Naive thymus-derived CD4-positive, alpha-beta T cell (primary cell): ENCODE measurements around the gene TEX53. TPM values are rescaled to one million over a fixed set of nuclear protein-coding genes. Genes with fewer than 3 reads are reported as not detected.

ENCODE experiments used
- ATAC-seq: fragments of 150-1000 bp; cut with Tn5 transposase; 2 replicates; pipeline ENCODE4 v1.10.0; 2021; ENCODE audit warnings: mild to moderate bottlenecking, moderate library complexity
- CTCF ChIA-PET: fragments of 350-600 bp; sonication (Branson Sonifier 250); formaldehyde crosslinking; loops from one replicate; lab custom pipeline; 2021; ENCODE audit warnings: antibody characterized with exemption; lab: Charles Lee
- POLR2A ChIA-PET: fragments of 350-600 bp; sonication (Branson Sonifier 250); formaldehyde crosslinking; loops from one replicate; lab custom pipeline; 2021; ENCODE audit warnings: antibody characterized with exemption, inconsistent platforms; lab: Charles Lee
- DNase-seq, 9 donors: peaks; one replicate each; pipeline versions ENCODE4 v3.0.0 to v3.0.0-alpha.2; 2020 to 2022; ENCODE audit warnings: mixed read lengths in 1 of 9
- H3K27ac ChIP-seq: one replicate; pipeline ENCODE4 v1.7.0; 2013; ENCODE audit warnings: mild to moderate bottlenecking, low read depth, low read length, moderate library complexity
- H3K27me3 ChIP-seq, 2 donors: one replicate each; pipeline ENCODE4 v1.7.0; 2013; ENCODE audit warnings: low read length in 2 of 2, mild to moderate bottlenecking in 2 of 2, moderate library complexity in 2 of 2; ENCODE audit not compliant: control insufficient read depth in 2 of 2, insufficient read depth in 2 of 2
- H3K36me3 ChIP-seq, 3 experiments: 1 replicate in 2 of 3; 2 replicates in 1 of 3; pipeline ENCODE4 v1.7.0; 2013; ENCODE audit warnings: low read length in 3 of 3, mild to moderate bottlenecking in 3 of 3, moderate library complexity in 1 of 3; ENCODE audit not compliant: insufficient read depth in 3 of 3, control insufficient read depth in 2 of 3
- H3K4me1 ChIP-seq, 2 donors: one replicate each; pipeline ENCODE4 v1.7.0; 2013; ENCODE audit warnings: low read length in 2 of 2, mild to moderate bottlenecking in 2 of 2, moderate library complexity in 1 of 2; ENCODE audit not compliant: control insufficient read depth in 2 of 2, insufficient read depth in 2 of 2
- H3K4me3 ChIP-seq: 2 replicates; pipeline ENCODE4 v1.7.0; 2013; ENCODE audit warnings: mild to moderate bottlenecking, low read length
- H3K9me3 ChIP-seq, 3 experiments: 1 replicate in 2 of 3; 2 replicates in 1 of 3; pipeline ENCODE4 v1.7.0; 2013; ENCODE audit warnings: low read length in 3 of 3; ENCODE audit not compliant: control insufficient read depth in 2 of 3
- H3K27ac Mint-ChIP-seq, 9 donors: one replicate each; pipeline ENCODE4 v1.8.0; 2020 to 2022; ENCODE audit warnings: mixed read lengths in 9 of 9, mild to moderate bottlenecking in 8 of 9, moderate library complexity in 5 of 9, inconsistent platforms in 2 of 9
- H3K27me3 Mint-ChIP-seq, 5 donors: one replicate each; pipeline ENCODE4 v1.8.0; 2021 to 2022; ENCODE audit warnings: mixed read lengths in 5 of 5, mild to moderate bottlenecking in 1 of 5
- H3K36me3 Mint-ChIP-seq, 5 donors: one replicate each; pipeline ENCODE4 v1.8.0; 2020 to 2022; ENCODE audit warnings: mixed read lengths in 5 of 5, mild to moderate bottlenecking in 3 of 5, inconsistent platforms in 1 of 5
- H3K4me1 Mint-ChIP-seq, 7 donors: one replicate each; pipeline ENCODE4 v1.8.0; 2020 to 2022; ENCODE audit warnings: mixed read lengths in 7 of 7, mild to moderate bottlenecking in 3 of 7, inconsistent platforms in 1 of 7
- H3K4me3 Mint-ChIP-seq, 10 donors: one replicate each; pipeline ENCODE4 v1.8.0; 2020 to 2022; ENCODE audit warnings: mild to moderate bottlenecking in 10 of 10, mixed read lengths in 10 of 10, moderate library complexity in 6 of 10, inconsistent platforms in 2 of 10
- H3K9me3 Mint-ChIP-seq, 11 donors: one replicate each; pipeline ENCODE4 v1.8.0; 2020 to 2022; ENCODE audit warnings: mixed read lengths in 11 of 11, mild to moderate bottlenecking in 4 of 11, inconsistent platforms in 1 of 11, moderate library complexity in 1 of 11
- intact Hi-C, 2 donors: fragments of 100-400 bp; cut with micrococcal nuclease; formaldehyde crosslinking; loops; one replicate each; pipeline ENCODE4 v1.15.1; 2023
- polyA plus RNA-seq, 2 donors: library from polyadenylated mRNA; unstranded; fragments of 300-500 nt; fragmentation: Illumina TruSeq; gene quantifications; one replicate each; pipeline ENCODE4 v1.2.3, GENCODE V29; 2021
- total RNA-seq, 6 experiments: library from RNA in 5 of 6; stranded (reverse) in 5 of 6; gene quantifications; 1 replicate in 5 of 6; 2 replicates in 1 of 6; pipeline ENCODE4 v1.2.3 and lab custom pipeline; 2021 to 2026

Gene TEX53
- total and polyA plus RNA-seq, 7 experiments from 2014 or later = not detected

DNA sequence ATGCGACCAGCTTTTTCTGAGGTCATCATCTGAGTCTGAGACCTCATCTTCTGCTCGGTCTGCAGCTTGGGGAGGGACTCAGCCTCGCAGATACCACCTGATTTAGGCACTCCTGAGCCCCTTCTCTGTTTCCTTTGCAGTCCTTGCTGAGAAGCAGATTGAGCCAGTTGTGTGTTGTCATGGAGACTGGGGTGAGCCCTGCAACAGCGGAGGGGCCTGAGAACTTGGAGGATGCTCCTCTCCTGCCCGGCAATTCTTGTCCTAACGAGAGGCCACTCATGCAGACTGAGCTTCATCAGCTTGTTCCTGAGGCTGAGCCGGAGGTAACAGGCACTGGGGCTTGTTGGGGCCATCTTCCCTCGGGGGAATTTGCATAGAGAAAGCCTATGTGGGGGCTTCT lies 19.2 kb downstream of the TEX53 start:
- Histone ChIP-seq H3K27ac (no peak overlapping the region), H3K4me3 (no peak overlapping the region), H3K36me3 (peaks cover 0 to 72% (median 12%) of the 10 kb centered on the region in 3 experiments), H3K4me1 (no peaks in the 10 kb centered on the region), H3K27me3 (no peaks in the 10 kb centered on the region), H3K9me3 (no peaks in the 10 kb centered on the region)
- Mint-ChIP-seq H3K4me1 (peaks cover 0 to 8% (median 0%) of the 10 kb centered on the region in 7 donors), H3K4me3 (no peak overlapping the region), H3K9me3 (peaks cover 0 to 2% (median 0%) of the 10 kb centered on the region in 11 donors), H3K36me3 (peaks cover 3 to 60% (median 24%) of the 10 kb centered on the region in 5 donors), H3K27me3 (no peaks in the 10 kb centered on the region), H3K27ac (peak overlapping the region in 5 of 9 donors; percentile 7 to 65 (median 41))
- ChIA-PET POLR2A (interaction anchor here (1.2 to 1.6 kb wide), 2 partner anchors 46 to 51 kb away, joined by 3 read pairs; partner anchors contain the start of gene ATP6V1G1), CTCF (no interaction called here)
- DNase-seq = no peak
- ATAC-seq = no peak
- intact Hi-C loops = no loop called here

DNA sequence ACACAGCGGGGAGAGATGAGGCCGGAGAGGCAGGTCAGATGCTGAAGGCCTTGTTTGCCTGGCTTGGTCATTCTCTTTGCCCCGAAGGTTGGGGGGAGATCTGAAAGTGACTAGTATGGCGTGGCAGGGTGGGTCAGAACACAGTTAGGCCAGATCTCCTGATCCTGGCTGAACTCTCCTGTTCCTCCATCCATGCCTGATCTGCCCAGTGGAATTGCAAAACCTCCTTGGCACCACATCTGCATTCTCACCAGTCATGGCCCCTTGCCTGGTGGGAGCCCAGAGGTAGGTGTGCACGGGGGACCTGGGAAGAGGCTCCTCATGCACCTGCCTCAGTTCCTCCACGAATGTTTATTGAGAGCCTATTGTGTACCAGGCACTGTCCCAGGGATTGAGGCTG lies 23.2 kb downstream of the TEX53 start:
- CTCF ChIA-PET = no interaction called here
- Histone ChIP-seq H3K4me3 (no peak overlapping the region), H3K9me3 (no peaks in the 10 kb centered on the region), H3K4me1 (no peaks in the 10 kb centered on the region), H3K27me3 (no peaks in the 10 kb centered on the region), H3K36me3 (peaks cover 0 to 89% (median 18%) of the 10 kb centered on the region in 3 experiments), H3K27ac (no peak overlapping the region)
- H3K4me1 Mint-ChIP-seq = peaks cover 0 to 5% (median 0%) of the 10 kb centered on the region in 7 donors
- POLR2A ChIA-PET = no interaction called here
- no peaks in the 10 kb centered on the region for H3K9me3 Mint-ChIP-seq
- H3K36me3 Mint-ChIP-seq = peaks cover 11 to 68% (median 20%) of the 10 kb centered on the region in 5 donors
- H3K27ac Mint-ChIP-seq = peak overlapping the region in 2 of 9 donors; percentile 28 to 77
- H3K27me3 Mint-ChIP-seq = no peaks in the 10 kb centered on the region
- DNase-seq = no peak
- intact Hi-C loops = no loop called here
- ATAC-seq = no peak
- H3K4me3 Mint-ChIP-seq = no peak overlapping the region

DNA sequence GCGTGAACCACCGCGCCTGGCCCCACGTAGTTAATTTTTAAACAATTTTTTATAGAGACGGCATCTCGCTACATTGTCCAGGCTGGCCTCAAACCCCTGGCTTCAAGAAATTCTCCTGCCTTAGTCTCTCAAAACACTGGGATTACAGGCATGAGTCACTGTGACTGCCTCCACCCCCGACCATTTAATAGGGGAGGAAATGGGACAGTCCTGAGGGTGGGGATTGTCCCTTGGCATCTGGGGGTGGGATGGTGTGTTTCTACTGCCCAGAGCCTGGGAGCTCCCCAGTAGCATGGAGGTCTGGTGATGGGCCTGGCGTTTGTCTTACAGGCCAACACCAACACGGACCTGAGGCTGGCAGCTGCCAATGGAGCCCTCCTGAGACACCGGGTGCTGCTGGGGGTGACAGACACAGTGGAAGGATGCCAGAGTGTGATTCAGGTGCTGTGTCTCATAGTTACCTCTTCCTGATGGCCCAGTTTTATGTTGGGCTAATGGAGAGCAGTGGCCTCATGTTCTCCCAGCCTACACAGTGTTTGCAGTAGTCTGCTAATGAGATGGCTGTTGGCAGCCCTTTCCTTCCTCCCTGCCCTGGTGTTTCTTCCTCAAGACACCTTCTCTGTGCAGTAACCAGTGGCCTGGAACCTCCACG lies 24.0 kb downstream of the TEX53 start:
- peaks cover 10 to 68% (median 21%) of the 10 kb centered on the region in 5 donors for H3K36me3 Mint-ChIP-seq
- Histone ChIP-seq H3K27me3 (no peaks in the 10 kb centered on the region), H3K9me3 (no peaks in the 10 kb centered on the region), H3K36me3 (peaks cover 0 to 89% (median 20%) of the 10 kb centered on the region in 3 experiments), H3K4me3 (no peak overlapping the region), H3K4me1 (no peaks in the 10 kb centered on the region), H3K27ac (no peak overlapping the region)
- no peak for ATAC-seq
- DNase-seq = no peak
- intact Hi-C loops = no loop called here
- H3K4me3 Mint-ChIP-seq = no peak overlapping the region
- no peaks in the 10 kb centered on the region for H3K9me3 Mint-ChIP-seq
- ChIA-PET POLR2A (no interaction called here), CTCF (no interaction called here)
- no peaks in the 10 kb centered on the region for H3K27me3 Mint-ChIP-seq
- peak overlapping the region in 1 of 9 donors; percentile 41 for H3K27ac Mint-ChIP-seq
- peaks cover 0 to 5% (median 0%) of the 10 kb centered on the region in 7 donors for H3K4me1 Mint-ChIP-seq

DNA sequence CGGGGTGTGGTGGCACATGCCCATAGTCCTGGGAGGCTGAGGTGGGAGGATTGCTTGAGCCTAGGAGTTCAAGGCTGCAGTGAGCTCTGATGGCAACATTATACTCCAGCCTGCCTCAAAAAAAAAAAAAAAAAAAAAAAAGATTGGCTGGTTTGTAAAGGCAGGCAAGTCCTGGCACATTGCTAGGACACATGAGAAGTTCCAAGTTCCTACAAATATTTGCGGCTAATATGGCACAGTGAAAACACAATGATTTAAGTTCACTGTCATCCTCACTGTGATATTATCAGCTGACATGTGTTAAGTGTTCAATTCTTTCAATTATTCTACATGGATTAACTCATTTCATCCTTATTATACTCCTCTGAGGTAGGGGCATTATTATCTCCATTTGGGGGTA lies 26.4 kb downstream of the TEX53 start:
- H3K27ac Mint-ChIP-seq = peak overlapping the region in 2 of 9 donors; percentile 5 to 37
- intact Hi-C loops = no loop called here
- no peaks in the 10 kb centered on the region for H3K9me3 ChIP-seq

DNA sequence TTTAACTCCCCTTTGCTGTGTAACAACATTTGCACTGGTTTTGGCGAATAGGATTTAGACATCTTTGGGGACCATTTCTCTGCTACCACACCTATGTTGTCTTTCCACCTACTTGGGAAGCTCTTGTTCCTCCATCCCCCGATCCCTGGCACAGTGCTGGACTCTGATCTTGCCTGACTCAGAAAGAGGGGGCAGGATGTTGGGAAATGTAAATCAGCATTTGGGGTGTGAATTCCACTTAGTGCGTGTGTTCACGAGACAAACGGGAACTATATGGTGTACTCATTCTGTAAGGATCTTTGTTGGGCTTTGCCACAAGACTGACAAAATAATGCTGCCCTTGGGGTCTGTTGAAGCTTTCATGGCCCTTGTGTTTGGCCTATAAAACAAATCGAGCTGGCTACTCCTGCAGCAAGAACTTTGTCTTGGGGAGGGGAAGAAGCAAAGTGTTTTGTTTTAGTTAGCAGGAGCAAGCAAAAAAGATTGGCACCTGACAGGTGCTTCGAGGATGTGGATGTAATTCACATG lies 28.0 kb downstream of the TEX53 start:
- Histone ChIP-seq H3K4me3 (no peak overlapping the region), H3K9me3 (no peaks in the 10 kb centered on the region), H3K27me3 (no peaks in the 10 kb centered on the region), H3K27ac (no peak overlapping the region), H3K4me1 (no peaks in the 10 kb centered on the region), H3K36me3 (peaks cover 0 to 86% (median 24%) of the 10 kb centered on the region in 3 experiments)
- DNase-seq (no peak), ATAC-seq (no peak)
- intact Hi-C loops = loop anchor here in 1 of 2 donors (5.0 kb wide), 1 partner anchor 37 kb away; no protein-coding TSS in a partner anchor
- H3K4me1 Mint-ChIP-seq = peaks cover 0 to 5% (median 0%) of the 10 kb centered on the region in 7 donors
- H3K27ac Mint-ChIP-seq = peak overlapping the region in 1 of 9 donors; percentile 53
- ChIA-PET POLR2A (interaction anchor here (0.6 to 1.2 kb wide), 3 partner anchors 18 to 46 kb away, joined by 3 read pairs; partner anchors contain the start of gene TMEM268), CTCF (interaction anchor here (0.7 to 1.2 kb wide), 2 partner anchors 17 to 24 kb away, joined by 3 read pairs; no protein-coding TSS in a partner anchor)
- no peaks in the 10 kb centered on the region for H3K9me3 Mint-ChIP-seq
- no peaks in the 10 kb centered on the region for H3K27me3 Mint-ChIP-seq
- no peak overlapping the region for H3K4me3 Mint-ChIP-seq
- peaks cover 10 to 74% (median 22%) of the 10 kb centered on the region in 5 donors for H3K36me3 Mint-ChIP-seq

More for the DNA sequence above, 26.4 kb downstream of the TEX53 start:
- DNase-seq = no peak
- Histone ChIP-seq H3K27me3 (no peaks in the 10 kb centered on the region), H3K36me3 (peaks cover 0 to 93% (median 24%) of the 10 kb centered on the region in 3 experiments), H3K4me3 (no peak overlapping the region), H3K27ac (no peak overlapping the region), H3K4me1 (no peaks in the 10 kb centered on the region)
- Mint-ChIP-seq H3K4me3 (no peak overlapping the region), H3K4me1 (peaks cover 0 to 5% (median 0%) of the 10 kb centered on the region in 7 donors), H3K27me3 (no peaks in the 10 kb centered on the region), H3K9me3 (no peaks in the 10 kb centered on the region), H3K36me3 (peaks cover 10 to 77% (median 21%) of the 10 kb centered on the region in 5 donors)
- CTCF ChIA-PET = no interaction called here
- ATAC-seq = no peak
- POLR2A ChIA-PET = no interaction called here

DNA sequence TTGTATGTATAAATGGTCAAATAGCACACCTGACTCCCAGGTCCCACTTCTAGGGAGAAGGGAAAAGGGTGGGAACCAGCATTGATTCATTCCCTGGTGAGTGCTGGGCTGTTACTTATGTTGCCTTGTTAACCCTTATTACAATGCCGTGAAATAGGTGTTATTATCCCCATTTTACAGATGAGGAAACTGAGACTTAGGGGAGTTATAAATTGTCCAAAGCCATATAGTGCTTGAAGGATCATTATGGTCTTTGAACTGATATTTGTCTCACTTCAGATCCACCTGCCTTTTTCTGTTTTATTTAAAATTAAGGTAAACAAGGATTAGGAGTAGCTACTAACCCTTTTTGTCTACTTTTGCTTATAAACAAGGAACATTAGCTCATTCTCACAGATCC lies 30.1 kb downstream of the TEX53 start:
- H3K9me3 ChIP-seq = no peaks in the 10 kb centered on the region
- Mint-ChIP-seq H3K36me3 (peaks cover 10 to 71% (median 31%) of the 10 kb centered on the region in 5 donors), H3K4me1 (peaks cover 0 to 7% (median 3%) of the 10 kb centered on the region in 7 donors), H3K9me3 (no peaks in the 10 kb centered on the region), H3K27me3 (no peaks in the 10 kb centered on the region), H3K27ac (no peak overlapping the region), H3K4me3 (no peak overlapping the region)
- no peak for ATAC-seq
- H3K4me1 ChIP-seq = no peaks in the 10 kb centered on the region
- no peak overlapping the region for H3K27ac ChIP-seq
- no peak overlapping the region for H3K4me3 ChIP-seq
- ChIA-PET CTCF (interaction anchor here (1.2 kb wide), 1 partner anchor 8 kb away, joined by 9 read pairs; no protein-coding TSS in a partner anchor), POLR2A (interaction anchor here (1.4 kb wide), 1 partner anchor 15 kb away, joined by 6 read pairs; no protein-coding TSS in a partner anchor)
- no peak for DNase-seq
- H3K27me3 ChIP-seq = no peaks in the 10 kb centered on the region
- intact Hi-C loops = loop anchor here in 1 of 2 donors (5.0 kb wide), 1 partner anchor 35 kb away; no protein-coding TSS in a partner anchor
- peaks cover 0 to 70% (median 15%) of the 10 kb centered on the region in 3 experiments for H3K36me3 ChIP-seq
